ENCODE results near the gene C16orf74.
A peak's percentile ranks its signal among the peaks of the same experiment; 100 is the strongest.

The C16orf74 gene

GRCh38 chr16:85696781-85697180 lies 54.1 kb downstream of the C16orf74 start:
- no peak for DNase-seq (ENCODE audit: low spot score)
- no peak for FAIRE-seq

- no peak for FAIRE-seq
- no peak for DNase-seq (ENCODE audit: low spot score)
Measured at GRCh38 chr16:85695196-85696128, 55.4 kb downstream of the C16orf74 start.

GRCh38 chr16:85690469-85691064 lies 60.3 kb downstream of the C16orf74 start:
- DNase-seq (ENCODE audit: low spot score), result no peak
- no peak for FAIRE-seq

- FAIRE-seq (no peak), DNase-seq (ENCODE audit: low spot score) (no peak)
Measured at GRCh38 chr16:85689950-85690320, 61.0 kb downstream of the C16orf74 start.

- FAIRE-seq, result no peak
Measured at GRCh38 chr16:85689285-85689949, 61.5 kb downstream of the C16orf74 start.

GRCh38 chr16:85688586-85689284 lies 62.2 kb downstream of the C16orf74 start, which contains the start of gene GINS2:
GINS2 (minus strand) TSS chr16:85688954; CDS start chr16:85688898, 56 bp downstream.
- DNase-seq (ENCODE audit: low spot score) (peak; percentile 82), FAIRE-seq (no peak)

More at GRCh38 chr16:85689285-85689949, 61.5 kb downstream of the C16orf74 start:
- DNase-seq (ENCODE audit: low spot score), result no peak

- no peak for FAIRE-seq
- no peak for DNase-seq (ENCODE audit: low spot score)
Measured at GRCh38 chr16:85687651-85688471, 63.0 kb downstream of the C16orf74 start.

GRCh38 chr16:85686912-85687591 lies 63.8 kb downstream of the C16orf74 start:
- DNase-seq (ENCODE audit: low spot score), result no peak
- FAIRE-seq, result no peak

GRCh38 chr16:85685251-85685650 lies 65.6 kb downstream of the C16orf74 start:
- DNase-seq (ENCODE audit: low spot score) (no peak), FAIRE-seq (no peak)

GRCh38 chr16:85683363-85683762 lies 67.5 kb downstream of the C16orf74 start:
- FAIRE-seq, result no peak
- DNase-seq (ENCODE audit: low spot score), result no peak

- no peak for FAIRE-seq
- DNase-seq (ENCODE audit: low spot score), result no peak
Measured at GRCh38 chr16:85682516-85682915, 68.4 kb downstream of the C16orf74 start.

GRCh38 chr16:85681255-85681654 lies 69.6 kb downstream of the C16orf74 start:
- DNase-seq (ENCODE audit: low spot score), result no peak
- FAIRE-seq, result no peak

GRCh38 chr16:85680352-85680944 lies 70.4 kb downstream of the C16orf74 start:
- FAIRE-seq (no peak), DNase-seq (ENCODE audit: low spot score) (no peak)

- DNase-seq (ENCODE audit: low spot score) (no peak), FAIRE-seq (no peak)
Measured at GRCh38 chr16:85679870-85680269, 71.0 kb downstream of the C16orf74 start.

- DNase-seq (ENCODE audit: low spot score) (no peak), FAIRE-seq (no peak)
Measured at GRCh38 chr16:85678821-85679220, 72.1 kb downstream of the C16orf74 start.

GRCh38 chr16:85678016-85678415 lies 72.9 kb downstream of the C16orf74 start:
- FAIRE-seq, result no peak
- DNase-seq (ENCODE audit: low spot score), result no peak

GRCh38 chr16:85677383-85677967 lies 73.4 kb downstream of the C16orf74 start:
- DNase-seq (ENCODE audit: low spot score) (no peak), FAIRE-seq (no peak)

GRCh38 chr16:85676466-85676865 lies 74.4 kb downstream of the C16orf74 start:
- FAIRE-seq (no peak), DNase-seq (ENCODE audit: low spot score) (no peak)

GRCh38 chr16:85675251-85675874 lies 75.5 kb downstream of the C16orf74 start:
- peak; percentile 9 for DNase-seq (ENCODE audit: low spot score)
- FAIRE-seq, result no peak
